Stimulated activated CD8-positive, alpha-beta memory T cell treated with anti-CD3 and anti-CD28 coated beads, Interleukin-15, amount 100 ng/mL, for 4 hours (primary cell): ENCODE data around the gene FOXP1.

Experiments
- DNase-seq, 2 donors: peaks; one replicate each; pipeline ENCODE4 v3.0.0-alpha.2; 2020; ENCODE audit warnings: low read depth in 2 of 2

The FOXP1 gene

DNA sequence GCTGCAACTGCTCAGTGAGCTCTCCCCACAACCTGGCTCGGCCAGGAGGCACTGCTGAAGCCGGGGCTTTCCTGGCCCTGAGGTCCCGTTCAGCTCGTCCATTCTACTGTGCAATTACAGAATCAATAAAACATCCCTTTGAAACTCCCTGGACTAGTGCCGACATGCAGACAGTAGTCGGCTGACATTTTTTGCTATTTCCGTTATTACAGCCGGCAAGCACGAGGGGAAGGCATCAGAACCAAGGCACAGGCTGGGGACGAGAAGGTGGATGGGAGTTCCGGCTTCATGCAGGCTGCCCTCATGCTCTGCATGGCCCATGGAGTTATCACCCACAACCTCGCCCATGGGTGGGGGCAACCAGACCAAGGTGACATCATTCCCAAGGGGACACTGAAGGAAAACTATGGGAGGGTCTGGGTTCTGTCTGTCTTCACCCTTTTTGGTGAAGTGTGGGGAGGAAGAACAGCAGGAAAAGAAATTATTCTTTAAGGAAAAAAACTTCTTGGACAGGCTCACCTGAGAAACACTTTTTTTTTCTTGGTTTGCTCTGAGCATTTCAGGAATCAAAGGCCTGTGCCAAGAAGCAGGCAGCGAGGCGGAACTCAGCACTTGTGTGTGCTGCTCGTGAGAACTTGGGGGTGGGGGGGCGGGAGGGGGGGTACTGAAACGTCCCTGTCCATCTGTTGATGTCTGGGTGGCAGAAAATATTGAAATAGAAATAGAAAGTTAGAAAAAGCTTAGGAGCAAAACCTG, 154.5 kb downstream of the FOXP1 start:
- no peak for DNase-seq

- no peak for DNase-seq
Measured at GRCh38 chr3:71425491-71426071, 157.9 kb downstream of the FOXP1 start.

GRCh38 chr3:71423151-71423906, 160.2 kb downstream of the FOXP1 start:
- no peak for DNase-seq

- peak in 1 of 2 donors; percentile 26 for DNase-seq
Measured at GRCh38 chr3:71421820-71422566, 161.5 kb downstream of the FOXP1 start.

DNA sequence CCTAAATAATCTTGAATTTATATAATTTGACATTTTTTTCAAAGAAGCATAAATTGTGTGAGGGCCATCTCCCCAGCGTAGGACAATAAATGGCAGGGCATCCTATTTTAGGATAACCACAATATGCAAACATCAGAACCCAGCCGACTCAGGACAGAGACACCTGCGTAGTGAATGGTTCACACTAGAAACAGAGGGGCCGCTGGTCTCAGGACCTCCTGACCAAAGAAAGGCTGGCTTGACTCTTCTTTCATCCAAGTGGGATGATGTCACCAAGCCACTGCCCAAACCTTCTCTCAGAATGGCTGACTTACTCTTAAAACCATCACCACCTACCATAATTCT, 162.1 kb downstream of the FOXP1 start:
- no peak for DNase-seq

DNA sequence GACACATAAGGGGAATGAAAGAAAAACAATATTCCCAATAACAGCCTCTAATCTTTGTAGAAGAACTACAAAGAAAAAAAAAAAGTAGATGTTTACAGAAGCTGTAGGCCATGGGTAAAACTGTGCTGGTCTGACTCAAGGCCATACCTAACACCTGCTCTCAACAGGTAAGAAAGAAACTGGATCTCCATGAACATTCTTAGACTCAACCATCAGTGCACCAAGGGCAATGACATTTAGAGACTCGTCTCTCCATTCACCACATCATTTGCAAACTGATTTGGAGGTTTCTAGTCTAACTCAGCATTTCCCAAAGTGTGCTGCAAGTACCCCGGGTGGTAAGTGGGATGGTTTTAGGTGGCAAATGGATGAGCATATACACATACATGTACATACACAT, 164.2 kb downstream of the FOXP1 start:
- no peak for DNase-seq

DNA sequence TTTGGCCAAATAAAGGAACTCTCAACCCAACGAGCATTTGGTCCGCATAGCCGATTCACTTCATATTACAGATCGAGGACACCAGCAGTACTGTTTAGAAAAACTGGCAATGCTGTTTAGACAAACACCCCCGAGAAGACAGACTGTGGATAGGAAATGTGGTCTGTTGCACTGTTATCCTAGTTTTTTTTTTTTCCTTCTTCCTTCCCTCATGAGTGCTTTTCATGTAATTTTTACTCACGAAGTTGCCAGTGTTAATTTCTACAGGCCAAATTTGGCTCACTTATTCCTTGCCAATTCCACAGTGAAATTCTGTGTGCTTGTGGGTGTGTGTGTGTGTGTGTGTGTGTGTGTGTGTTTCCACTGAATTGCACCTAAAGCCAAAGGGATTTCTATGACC, 165.7 kb downstream of the FOXP1 start:
- no peak for DNase-seq

- DNase-seq, result no peak
Measured at GRCh38 chr3:71416876-71417275, 166.7 kb downstream of the FOXP1 start.

DNA sequence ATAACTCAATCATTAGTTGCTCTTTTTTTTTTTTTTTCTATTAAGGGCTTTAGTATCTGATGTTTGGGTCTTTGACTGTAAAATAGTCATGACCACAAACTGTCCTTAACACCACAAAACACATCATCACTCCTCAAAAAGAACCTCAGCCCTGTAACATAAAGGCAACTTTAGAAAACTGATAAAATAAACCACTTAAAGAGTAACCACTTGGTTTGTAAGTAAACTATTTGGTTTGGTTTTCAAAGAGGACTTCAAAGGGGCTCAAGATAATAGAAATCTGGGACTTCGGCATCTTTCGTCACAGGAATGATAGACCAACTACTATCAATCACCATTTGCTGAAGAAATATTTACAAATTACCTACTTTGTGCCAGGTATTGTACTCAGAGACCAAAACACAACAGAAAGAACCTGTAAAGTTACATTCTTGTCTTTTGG, 167.8 kb downstream of the FOXP1 start:
- no peak for DNase-seq

DNA sequence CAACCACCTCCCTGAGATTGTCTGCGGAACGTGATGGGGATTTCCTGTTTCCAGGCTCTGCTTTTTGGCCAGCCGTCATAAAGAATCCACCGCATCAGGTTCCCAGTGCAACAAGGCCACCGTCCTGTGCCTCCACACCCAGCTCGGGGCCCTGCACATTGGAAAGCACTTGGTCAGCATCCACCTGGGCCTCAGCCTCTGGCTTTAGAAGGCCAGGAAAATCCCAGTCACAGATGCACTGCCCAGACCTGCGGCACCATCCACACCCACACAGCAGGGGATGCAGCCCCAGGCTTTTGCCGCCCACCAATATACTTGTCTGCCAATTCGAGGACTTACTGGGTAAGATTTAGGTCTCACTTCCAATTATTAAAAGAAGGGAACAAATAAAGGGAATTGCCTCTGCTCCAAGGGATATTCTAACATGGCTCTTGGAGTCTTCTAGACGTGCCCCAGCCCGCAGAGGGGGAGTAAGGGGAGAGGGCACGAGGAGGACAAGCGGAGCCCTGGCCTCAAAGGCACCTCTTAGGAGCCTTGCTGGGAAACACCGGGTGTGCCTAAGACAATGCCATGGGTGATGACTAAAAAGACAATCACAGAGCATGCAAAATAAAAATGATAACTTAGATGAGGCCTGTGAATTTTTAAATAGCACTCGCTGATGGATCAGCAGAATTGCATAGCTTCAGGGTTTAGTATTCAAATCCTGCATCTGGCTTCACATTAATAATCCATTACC, 169.2 kb downstream of the FOXP1 start:
- no peak for DNase-seq

DNA sequence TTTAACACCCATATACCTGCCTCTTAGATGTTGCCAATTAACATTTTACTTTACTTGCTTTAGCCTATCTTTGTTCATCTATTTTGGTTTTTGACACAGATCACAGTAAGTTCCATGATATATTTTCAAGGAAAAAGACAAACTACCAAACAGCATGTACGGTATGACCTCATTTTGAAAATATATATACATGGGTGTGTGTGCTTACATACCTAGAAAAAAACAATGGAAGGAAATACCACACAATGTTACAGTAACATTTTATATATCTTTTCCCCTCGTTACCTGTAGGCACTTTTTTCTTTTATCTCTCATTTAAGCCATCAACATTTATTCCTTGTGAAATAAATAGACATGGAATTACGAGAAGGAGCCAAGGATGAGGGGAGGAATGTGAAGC, 170.0 kb downstream of the FOXP1 start:
- DNase-seq, result no peak

- DNase-seq, result no peak
Measured at GRCh38 chr3:71409352-71409751, 174.2 kb downstream of the FOXP1 start.

- no peak for DNase-seq
Measured at GRCh38 chr3:71408903-71409302, 174.6 kb downstream of the FOXP1 start.

DNA sequence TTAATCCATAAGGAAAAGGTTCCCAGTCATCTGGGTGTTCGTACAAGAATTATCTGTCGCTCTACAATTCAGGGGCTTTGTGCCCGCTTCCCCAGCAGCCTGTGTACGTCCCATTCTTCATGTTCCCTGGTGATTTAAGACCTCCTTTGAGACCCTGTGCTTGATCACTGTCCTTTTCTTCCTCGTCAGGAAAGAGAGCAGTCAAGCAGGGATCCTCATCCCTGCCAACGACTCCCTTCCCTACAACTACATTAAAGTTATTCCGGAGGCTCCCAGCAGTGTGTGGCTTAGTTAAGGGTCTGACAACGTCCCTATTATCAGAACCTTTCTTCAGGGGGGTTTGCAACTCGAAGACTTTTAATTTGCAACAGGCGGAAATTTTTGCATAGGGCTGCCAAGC, 175.7 kb downstream of the FOXP1 start:
- no peak for DNase-seq

DNA sequence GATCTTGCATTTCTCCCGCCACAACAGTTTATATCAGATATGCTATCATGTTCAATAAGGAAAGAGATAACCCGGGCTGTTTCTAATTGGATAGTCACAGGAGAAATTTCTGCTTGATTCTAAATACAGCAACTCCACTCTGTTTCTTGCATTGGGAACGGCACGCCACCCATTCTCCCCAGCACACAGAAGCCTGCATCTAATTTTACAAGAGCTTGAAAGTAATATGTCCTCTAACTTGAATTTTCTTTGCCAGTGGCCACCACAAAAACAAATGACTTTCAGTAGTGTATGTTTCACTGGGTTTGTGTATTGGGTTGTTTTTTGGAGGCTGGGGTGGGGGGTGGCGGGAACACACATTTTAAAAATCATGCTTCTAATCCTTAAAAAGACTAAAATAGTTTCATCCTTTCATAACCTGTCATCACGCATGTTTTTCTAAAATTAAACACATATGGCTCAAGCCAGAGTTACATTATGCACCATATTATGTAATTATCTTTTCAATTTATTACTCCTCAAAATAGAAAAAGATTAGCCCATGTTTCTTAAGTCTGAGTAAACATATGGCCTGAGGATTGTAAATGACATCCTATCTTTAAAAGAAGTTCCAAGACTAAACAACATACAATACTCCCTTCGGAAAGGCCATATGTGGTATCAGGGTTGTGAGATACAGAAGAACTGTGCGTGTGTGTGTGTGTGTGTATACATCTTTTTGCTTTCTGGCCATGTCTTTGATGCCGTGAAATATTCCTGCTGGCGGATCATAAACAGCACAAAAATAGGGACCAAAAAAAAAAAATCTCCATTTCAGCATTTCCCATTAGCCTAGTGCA, 176.3 kb downstream of the FOXP1 start:
- no peak for DNase-seq

GRCh38 chr3:71402911-71403310, 180.6 kb downstream of the FOXP1 start:
- DNase-seq, result no peak

- DNase-seq, result no peak
Measured at GRCh38 chr3:71402280-71402679, 181.2 kb downstream of the FOXP1 start.

- DNase-seq, result no peak
Measured at GRCh38 chr3:71401695-71402231, 181.8 kb downstream of the FOXP1 start.

GRCh38 chr3:71400986-71401451, 182.5 kb downstream of the FOXP1 start:
- no peak for DNase-seq

- DNase-seq, result no peak
Measured at GRCh38 chr3:71399478-71399877, 184.1 kb downstream of the FOXP1 start.
